ENCODE results near the gene FASLG. TPM values are rescaled to one million over a fixed set of nuclear protein-coding genes. Genes with fewer than 3 reads are reported as not detected.

Gene FASLG
- total and polyA plus RNA-seq, 4 donors, result 0.20 to 0.34 (median 0.30) TPM; not detected in 1

DNA sequence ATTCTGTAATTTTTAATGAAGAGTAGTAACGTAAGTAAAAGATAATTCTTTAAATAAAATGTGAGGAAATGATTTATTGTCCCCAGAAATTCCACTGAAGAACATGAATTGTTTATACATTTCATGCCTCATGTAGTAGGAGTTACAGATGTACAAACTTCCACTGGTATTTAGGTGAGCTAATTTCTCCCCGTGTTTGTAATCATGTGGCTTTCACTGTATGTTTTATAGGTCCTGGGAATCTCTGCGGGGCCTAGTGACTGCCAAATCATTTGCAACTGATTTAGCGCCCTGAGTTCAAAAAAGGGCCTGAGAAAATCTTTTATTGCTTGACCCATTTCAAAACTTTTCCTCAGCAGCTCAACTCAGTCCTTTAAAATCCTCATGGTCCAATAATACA, 30.5 kb upstream of the FASLG start:
- 83 to 91% methylated on average over 4 of the region's 4 CpGs for WGBS, 2 donors
- Histone ChIP-seq H3K27ac (ENCODE audit: low read depth in 1 of 2, low read length in 1 of 2) (no peak overlapping the region), H3K36me3 (ENCODE audit: control insufficient read depth in 4 of 4, insufficient read depth in 4 of 4, low read length in 4 of 4) (no peaks in the 10 kb centered on the region), H3K4me1 (ENCODE audit: control insufficient read depth in 5 of 5, insufficient read depth in 5 of 5, low read length in 5 of 5) (peaks cover 0 to 3% (median 0%) of the 10 kb centered on the region in 5 donors), H3K4me3 (no peak overlapping the region), H3K9me3 (ENCODE audit: control insufficient read depth in 4 of 4, insufficient read depth in 3 of 4, low read length in 3 of 4) (peaks cover 0 to 8% (median 2%) of the 10 kb centered on the region in 4 donors), H3K27me3 (ENCODE audit: control insufficient read depth in 3 of 3, insufficient read depth in 3 of 3, low read length in 2 of 3) (no peaks in the 10 kb centered on the region), H3K9ac (ENCODE audit: insufficient read depth in 1 of 2, low read length in 2 of 2) (no peak overlapping the region)
- no peak for ATAC-seq (ENCODE audit: insufficient read depth, low FRiP score)
- TF ChIP-seq, protein P1, sequence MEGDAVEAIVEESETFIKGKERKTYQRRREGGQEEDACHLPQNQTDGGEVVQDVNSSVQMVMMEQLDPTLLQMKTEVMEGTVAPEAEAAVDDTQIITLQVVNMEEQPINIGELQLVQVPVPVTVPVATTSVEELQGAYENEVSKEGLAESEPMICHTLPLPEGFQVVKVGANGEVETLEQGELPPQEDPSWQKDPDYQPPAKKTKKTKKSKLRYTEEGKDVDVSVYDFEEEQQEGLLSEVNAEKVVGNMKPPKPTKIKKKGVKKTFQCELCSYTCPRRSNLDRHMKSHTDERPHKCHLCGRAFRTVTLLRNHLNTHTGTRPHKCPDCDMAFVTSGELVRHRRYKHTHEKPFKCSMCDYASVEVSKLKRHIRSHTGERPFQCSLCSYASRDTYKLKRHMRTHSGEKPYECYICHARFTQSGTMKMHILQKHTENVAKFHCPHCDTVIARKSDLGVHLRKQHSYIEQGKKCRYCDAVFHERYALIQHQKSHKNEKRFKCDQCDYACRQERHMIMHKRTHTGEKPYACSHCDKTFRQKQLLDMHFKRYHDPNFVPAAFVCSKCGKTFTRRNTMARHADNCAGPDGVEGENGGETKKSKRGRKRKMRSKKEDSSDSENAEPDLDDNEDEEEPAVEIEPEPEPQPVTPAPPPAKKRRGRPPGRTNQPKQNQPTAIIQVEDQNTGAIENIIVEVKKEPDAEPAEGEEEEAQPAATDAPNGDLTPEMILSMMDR (IDR thresholded peaks at IDR 0.05; ENCODE audit: control extremely low read depth, extremely low read depth), result no peak
- DNase-seq, result no peak

DNA sequence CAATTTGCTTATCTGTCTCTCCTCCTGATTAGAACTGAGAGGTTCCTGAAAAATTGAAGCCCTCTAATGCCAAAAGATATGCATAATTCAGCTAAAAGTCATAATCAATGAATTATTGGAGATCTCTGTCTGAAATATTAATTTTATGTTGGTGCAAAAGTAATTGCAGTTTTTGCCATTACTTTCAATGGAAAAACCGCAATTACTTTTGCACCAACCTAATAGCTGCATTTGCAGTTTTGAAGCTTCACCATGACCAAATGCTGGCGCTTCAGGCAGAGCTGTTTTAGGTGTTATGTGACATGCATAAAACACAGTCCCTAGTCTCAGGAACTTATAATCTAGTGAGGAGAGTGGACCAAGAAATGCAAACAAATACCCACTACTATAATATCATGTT, 29.7 kb upstream of the FASLG start:
- H3K4me3 ChIP-seq, result no peak overlapping the region
- peaks cover 0 to 8% (median 2%) of the 10 kb centered on the region in 4 donors for H3K9me3 ChIP-seq (ENCODE audit: control insufficient read depth in 4 of 4, insufficient read depth in 3 of 4, low read length in 3 of 4)
- 95 to 96% methylated on average over 2 of the region's 2 CpGs for WGBS, 2 donors
- no peaks in the 10 kb centered on the region for H3K27me3 ChIP-seq (ENCODE audit: control insufficient read depth in 3 of 3, insufficient read depth in 3 of 3, low read length in 2 of 3)
- ATAC-seq (ENCODE audit: insufficient read depth, low FRiP score) (no peak), DNase-seq (no peak)
- TF ChIP-seq, protein P1 (IDR thresholded peaks at IDR 0.05; ENCODE audit: control extremely low read depth, extremely low read depth), result no peak
- H3K9ac ChIP-seq (ENCODE audit: insufficient read depth in 1 of 2, low read length in 2 of 2), result no peak overlapping the region
- no peaks in the 10 kb centered on the region for H3K36me3 ChIP-seq (ENCODE audit: control insufficient read depth in 4 of 4, insufficient read depth in 4 of 4, low read length in 4 of 4)
- peaks cover 0 to 3% (median 0%) of the 10 kb centered on the region in 5 donors for H3K4me1 ChIP-seq (ENCODE audit: control insufficient read depth in 5 of 5, insufficient read depth in 5 of 5, low read length in 5 of 5)
- H3K27ac ChIP-seq (ENCODE audit: low read depth in 1 of 2, low read length in 1 of 2), result no peak overlapping the region

- H3K27ac ChIP-seq (ENCODE audit: low read depth in 1 of 2, low read length in 1 of 2), result no peak overlapping the region
- 93 to 94% methylated on average over 2 of the region's 2 CpGs for WGBS, 2 donors
- ATAC-seq (ENCODE audit: insufficient read depth, low FRiP score) (no peak), DNase-seq (no peak)
- H3K36me3 ChIP-seq (ENCODE audit: control insufficient read depth in 4 of 4, insufficient read depth in 4 of 4, low read length in 4 of 4), result no peaks in the 10 kb centered on the region
- no peak overlapping the region for H3K4me3 ChIP-seq
- H3K4me1 ChIP-seq (ENCODE audit: control insufficient read depth in 5 of 5, insufficient read depth in 5 of 5, low read length in 5 of 5), result peaks cover 0 to 3% (median 0%) of the 10 kb centered on the region in 5 donors
- TF ChIP-seq, protein P1 (IDR thresholded peaks at IDR 0.05; ENCODE audit: control extremely low read depth, extremely low read depth), result no peak
- H3K9ac ChIP-seq (ENCODE audit: insufficient read depth in 1 of 2, low read length in 2 of 2), result no peak overlapping the region
- peaks cover 0 to 8% (median 2%) of the 10 kb centered on the region in 4 donors for H3K9me3 ChIP-seq (ENCODE audit: control insufficient read depth in 4 of 4, insufficient read depth in 3 of 4, low read length in 3 of 4)
- no peaks in the 10 kb centered on the region for H3K27me3 ChIP-seq (ENCODE audit: control insufficient read depth in 3 of 3, insufficient read depth in 3 of 3, low read length in 2 of 3)
Measured at GRCh38 chr1:172629638-172630037, 29.3 kb upstream of the FASLG start.

All from lung (tissue), 12 donors.